NCI-H1092 (cell line): ENCODE results near the gene ZNF546.

Experiments used
- DNase-seq: peaks from one replicate; lab custom pipeline; 2025; lab: John Stamatoyannopoulos, UW

The ZNF546 gene

GRCh38 chr19:40055832-40056504 lies 59.1 kb downstream of the ZNF546 start, which contains the start of gene ZNF780B:
TSS of gene ZNF780B (minus strand) at chr19:40056231. CDS start at chr19:40050332, 5,899 bp downstream.
- peak; percentile 16 for DNase-seq

- DNase-seq, result no peak
These were observed 59.6 kb downstream of the ZNF546 start for GRCh38 chr19:40056505-40056904.

GRCh38 chr19:40057166-40057565 lies 60.3 kb downstream of the ZNF546 start:
- no peak for DNase-seq

GRCh38 chr19:40059624-40060023 lies 62.8 kb downstream of the ZNF546 start:
- DNase-seq, result no peak

GRCh38 chr19:40070058-40070457 lies 73.2 kb downstream of the ZNF546 start:
- DNase-seq, result no peak
